Ectodermal cell (in vitro differentiated cells): ENCODE results near the gene NBAS.
"Not testable (repeated sequence)": the region's sequence is repeated elsewhere in the genome, so short reads cannot be mapped to it uniquely, and the experiment has no call there.

Experiments used
- H3K27ac ChIP-seq: 2 replicates; pipeline ENCODE4 v1.7.0; 2013; ENCODE audit warnings: mild to moderate bottlenecking, low read depth, low read length; ENCODE audit not compliant: insufficient read depth, poor library complexity, severe bottlenecking
- H3K27me3 ChIP-seq: 2 replicates; pipeline ENCODE4 v1.7.0; 2013; ENCODE audit warnings: mild to moderate bottlenecking, low read length; ENCODE audit not compliant: insufficient read depth, control insufficient read depth, poor library complexity, severe bottlenecking
- H3K36me3 ChIP-seq: one replicate; pipeline ENCODE4 v1.7.0; 2013; ENCODE audit warnings: low read length; ENCODE audit not compliant: control insufficient read depth, insufficient read depth
- H3K4me1 ChIP-seq: one replicate; pipeline ENCODE4 v1.7.0; 2013; ENCODE audit warnings: low read length; ENCODE audit not compliant: control insufficient read depth, insufficient read depth
- H3K4me3 ChIP-seq: 2 replicates; pipeline ENCODE4 v1.7.0; 2013; ENCODE audit warnings: low read depth, low read length, control low read depth; ENCODE audit not compliant: insufficient read depth
- H3K9me3 ChIP-seq: 2 replicates; pipeline ENCODE4 v1.7.0; 2013; ENCODE audit warnings: mild to moderate bottlenecking, low read length, moderate library complexity; ENCODE audit not compliant: control insufficient read depth
- WGBS, 2 experiments: methylation state at CpG; one replicate each; pipeline ENCODE4 v1.1.7; 2013; ENCODE audit warnings: missing lambda C conversion rate in 2 of 2; 5-methylcytosine and 5-hydroxymethylcytosine counted together

NBAS gene

DNA sequence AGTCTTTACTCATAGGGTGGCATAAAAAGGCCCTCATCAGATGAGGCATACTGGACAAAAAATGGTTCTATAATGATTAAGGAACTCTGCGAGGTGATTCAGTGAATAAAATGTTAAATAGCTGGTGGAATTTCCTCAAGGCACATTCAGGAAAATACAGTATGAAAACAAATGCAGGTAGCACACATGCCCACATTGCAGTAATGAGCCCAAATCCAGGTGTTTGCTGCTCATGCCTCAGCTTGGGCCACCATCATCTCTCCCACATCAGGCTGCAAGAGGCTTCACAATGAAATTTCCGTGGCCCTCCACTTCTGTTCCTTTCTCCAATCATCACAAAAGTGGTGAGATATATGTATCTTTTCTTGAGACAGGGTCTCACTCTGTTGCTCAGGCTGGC, 298.3 kb downstream of the NBAS start:
- Histone ChIP-seq H3K27me3 (no peaks in the 10 kb centered on the region), H3K4me3 (no peak overlapping the region), H3K9me3 (no peaks in the 10 kb centered on the region), H3K36me3 (no peaks in the 10 kb centered on the region), H3K4me1 (peaks cover 4% of the 10 kb centered on the region), H3K27ac (no peak overlapping the region)
- 97 to 100% methylated on average over 2 of the region's 2 CpGs for WGBS, 2 experiments

- peaks cover 4% of the 10 kb centered on the region for H3K4me1 ChIP-seq
- no peaks in the 10 kb centered on the region for H3K9me3 ChIP-seq
- H3K4me3 ChIP-seq, result no peak overlapping the region
- no peak overlapping the region for H3K27ac ChIP-seq
- H3K27me3 ChIP-seq, result no peaks in the 10 kb centered on the region
- 83 to 100% methylated on average over 1 to 2 of the region's 2 CpGs for WGBS, 2 experiments
- H3K36me3 ChIP-seq, result no peaks in the 10 kb centered on the region
These were observed 300.3 kb downstream of the NBAS start for GRCh38 chr2:15260835-15261234.

DNA sequence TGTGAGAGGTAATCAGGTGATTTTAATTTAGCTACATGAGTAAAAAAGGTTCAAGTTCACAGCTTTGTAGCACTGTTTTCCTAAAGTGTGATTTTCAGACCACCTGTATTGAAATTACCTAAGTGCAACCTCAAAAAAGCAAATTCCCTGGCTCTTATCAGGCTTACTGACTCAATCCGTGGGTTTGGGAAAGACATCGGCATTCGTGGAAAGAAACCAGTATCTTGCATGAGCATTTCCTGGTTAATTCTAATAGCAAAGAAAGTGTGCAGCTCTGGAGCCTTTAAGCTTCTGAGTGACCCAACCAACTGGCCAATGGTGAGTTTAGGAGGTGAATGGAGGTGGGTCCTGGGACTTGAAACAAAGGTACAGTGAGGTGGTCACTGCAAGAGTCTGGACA, 300.9 kb downstream of the NBAS start:
- H3K4me3 ChIP-seq, result no peak overlapping the region

GRCh38 chr2:15259356-15259756, 301.8 kb downstream of the NBAS start:
- Histone ChIP-seq H3K9me3 (no peaks in the 10 kb centered on the region), H3K4me1 (peaks cover 4% of the 10 kb centered on the region), H3K27ac (no peak overlapping the region), H3K27me3 (no peaks in the 10 kb centered on the region), H3K36me3 (no peaks in the 10 kb centered on the region), H3K4me3 (no peak overlapping the region)
- 11 to 27% methylated on average over 1 of the region's 1 CpG for WGBS, 2 experiments

More for the DNA sequence above, 300.9 kb downstream of the NBAS start:
- 85 to 86% methylated on average over 3 of the region's 3 CpGs for WGBS, 2 experiments
- Histone ChIP-seq H3K4me1 (peaks cover 4% of the 10 kb centered on the region), H3K36me3 (no peaks in the 10 kb centered on the region), H3K9me3 (no peaks in the 10 kb centered on the region), H3K27me3 (no peaks in the 10 kb centered on the region), H3K27ac (no peak overlapping the region)

DNA sequence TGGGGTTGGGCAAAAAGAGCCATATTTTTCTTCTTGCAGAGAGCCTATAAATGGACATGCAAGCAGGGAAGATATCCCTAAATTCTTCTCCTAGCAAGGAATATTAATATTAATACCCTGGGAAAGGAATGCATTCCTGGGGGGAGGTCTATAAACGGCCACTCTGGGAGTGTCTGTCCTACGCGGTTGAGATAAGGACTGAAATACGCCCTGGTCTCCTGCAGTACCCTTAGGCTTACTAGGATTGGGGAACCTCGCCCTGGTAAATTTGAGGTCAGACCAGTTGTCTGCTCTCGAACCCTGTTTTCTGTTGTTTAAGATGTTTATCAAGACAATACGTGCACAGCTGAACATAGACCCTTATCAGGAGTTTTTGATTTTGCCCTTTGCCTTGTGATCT, 302.7 kb downstream of the NBAS start:
- 97% methylated on average over 6 to 7 of the region's 7 CpGs for WGBS, 2 experiments
- H3K4me3 ChIP-seq, result not testable (repeated sequence)

GRCh38 chr2:15253835-15254286, 307.3 kb downstream of the NBAS start:
- H3K27me3 ChIP-seq, result no peaks in the 10 kb centered on the region
- 92 to 95% methylated on average over 2 to 3 of the region's 3 CpGs for WGBS, 2 experiments
- H3K4me3 ChIP-seq, result no peak overlapping the region
- no peaks in the 10 kb centered on the region for H3K4me1 ChIP-seq
- H3K9me3 ChIP-seq, result no peaks in the 10 kb centered on the region
- no peaks in the 10 kb centered on the region for H3K36me3 ChIP-seq
- no peak overlapping the region for H3K27ac ChIP-seq

More for the DNA sequence above, 302.7 kb downstream of the NBAS start:
- not testable (repeated sequence) for H3K9me3 ChIP-seq, H3K27me3 ChIP-seq, H3K4me1 ChIP-seq, H3K27ac ChIP-seq, H3K36me3 ChIP-seq

GRCh38 chr2:15253247-15253646, 307.9 kb downstream of the NBAS start:
- 96% methylated on average over 2 of the region's 2 CpGs for WGBS, 2 experiments

DNA sequence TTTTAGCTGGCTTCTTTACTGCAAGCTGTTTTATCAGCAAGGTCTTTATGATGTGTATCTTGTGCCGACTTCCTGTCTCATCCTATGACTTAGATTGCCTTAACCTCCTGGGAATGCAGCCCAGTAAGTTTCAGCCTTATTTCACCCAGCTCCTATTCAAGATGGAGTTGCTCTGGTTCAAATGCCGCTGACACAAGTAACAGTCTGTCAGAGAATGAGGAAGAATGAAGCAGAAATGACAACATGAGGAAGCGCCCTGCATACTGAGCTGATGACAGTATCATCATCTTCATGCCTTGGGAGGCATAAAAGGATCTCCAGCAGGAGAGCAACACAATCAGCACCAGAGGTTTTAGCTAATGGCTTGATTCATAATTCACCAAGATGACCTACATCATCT, 309.4 kb downstream of the NBAS start:
- no peak overlapping the region for H3K4me3 ChIP-seq
- no peaks in the 10 kb centered on the region for H3K4me1 ChIP-seq
- no peaks in the 10 kb centered on the region for H3K9me3 ChIP-seq
- no peak overlapping the region for H3K27ac ChIP-seq
- no peaks in the 10 kb centered on the region for H3K36me3 ChIP-seq
- no peaks in the 10 kb centered on the region for H3K27me3 ChIP-seq
- WGBS, 2 experiments, result 91 to 97% methylated on average over 3 of the region's 3 CpGs

More at GRCh38 chr2:15253247-15253646, 307.9 kb downstream of the NBAS start:
- Histone ChIP-seq H3K27me3 (no peaks in the 10 kb centered on the region), H3K4me3 (no peak overlapping the region), H3K4me1 (no peaks in the 10 kb centered on the region), H3K36me3 (no peaks in the 10 kb centered on the region), H3K27ac (no peak overlapping the region), H3K9me3 (no peaks in the 10 kb centered on the region)

DNA sequence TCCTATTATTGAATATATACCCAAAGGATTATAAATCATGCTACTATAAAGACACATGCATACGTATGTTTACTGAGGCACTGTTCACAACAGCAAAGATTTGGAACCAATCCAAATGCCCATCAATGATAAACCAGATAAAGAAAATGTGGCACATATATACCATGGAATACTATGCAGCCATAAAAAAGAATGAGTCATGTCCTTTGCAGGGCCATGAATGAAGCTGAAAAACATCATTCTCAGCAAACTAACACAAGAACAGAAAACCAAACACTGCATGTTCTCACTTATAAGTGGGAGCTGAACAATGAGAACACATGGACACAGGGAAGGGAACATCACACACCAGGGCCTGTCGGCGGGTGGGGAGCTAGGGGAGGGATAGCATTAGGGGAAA, 310.2 kb downstream of the NBAS start:
- WGBS, 2 experiments, result 87 to 98% methylated on average over 3 of the region's 3 CpGs

DNA sequence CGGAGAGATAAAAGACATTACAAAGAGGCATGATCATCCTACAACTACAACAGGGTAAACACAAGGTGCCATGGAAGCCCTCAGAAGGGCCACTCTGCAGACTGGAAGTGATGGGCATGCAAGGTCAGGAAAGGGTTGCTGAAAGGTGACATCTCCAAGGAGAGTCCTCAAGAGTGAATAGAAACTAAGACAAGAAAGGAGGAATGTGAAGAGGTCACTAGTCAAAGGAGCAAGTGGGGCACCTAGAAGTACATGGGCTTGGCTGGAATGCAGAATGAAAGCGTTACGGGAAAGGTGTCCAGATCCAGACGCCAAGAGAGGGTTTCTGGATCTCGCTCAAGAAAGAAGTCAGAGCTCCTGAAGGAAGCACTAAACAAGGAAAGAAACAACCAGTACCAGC, 314.3 kb downstream of the NBAS start:
- H3K27ac ChIP-seq, result no peak overlapping the region
- H3K27me3 ChIP-seq, result no peaks in the 10 kb centered on the region
- H3K9me3 ChIP-seq, result no peaks in the 10 kb centered on the region
- H3K4me3 ChIP-seq, result no peak overlapping the region
- no peaks in the 10 kb centered on the region for H3K36me3 ChIP-seq
- no peaks in the 10 kb centered on the region for H3K4me1 ChIP-seq
- 93 to 95% methylated on average over 5 of the region's 5 CpGs for WGBS, 2 experiments

More for the DNA sequence above, 310.2 kb downstream of the NBAS start:
- not testable (repeated sequence) for H3K4me1 ChIP-seq, H3K36me3 ChIP-seq, H3K9me3 ChIP-seq, H3K27me3 ChIP-seq, H3K4me3 ChIP-seq, H3K27ac ChIP-seq

GRCh38 chr2:15243762-15244161, 317.4 kb downstream of the NBAS start:
- WGBS, 2 experiments, result 84 to 96% methylated on average over 4 to 6 of the region's 6 CpGs
- no peaks in the 10 kb centered on the region for H3K9me3 ChIP-seq

More at GRCh38 chr2:15243762-15244161, 317.4 kb downstream of the NBAS start:
- no peaks in the 10 kb centered on the region for H3K27me3 ChIP-seq
- no peaks in the 10 kb centered on the region for H3K36me3 ChIP-seq
- no peak overlapping the region for H3K27ac ChIP-seq
- no peak overlapping the region for H3K4me3 ChIP-seq
- H3K4me1 ChIP-seq, result no peaks in the 10 kb centered on the region
